GM21723 (cell line): ENCODE data around the gene NPFFR1.
"Not testable (repeated sequence)": the region's sequence is repeated elsewhere in the genome, so short reads cannot be mapped to it uniquely, and the experiment has no call there.

Source experiments
- ATAC-seq: cut with Tn5 transposase; IDR thresholded peaks from one replicate; pipeline ENCODE4 v1.9.1; 2021; ENCODE audit warnings: mild to moderate bottlenecking, moderate library complexity; ENCODE audit not compliant: unreplicated experiment

Gene NPFFR1

DNA sequence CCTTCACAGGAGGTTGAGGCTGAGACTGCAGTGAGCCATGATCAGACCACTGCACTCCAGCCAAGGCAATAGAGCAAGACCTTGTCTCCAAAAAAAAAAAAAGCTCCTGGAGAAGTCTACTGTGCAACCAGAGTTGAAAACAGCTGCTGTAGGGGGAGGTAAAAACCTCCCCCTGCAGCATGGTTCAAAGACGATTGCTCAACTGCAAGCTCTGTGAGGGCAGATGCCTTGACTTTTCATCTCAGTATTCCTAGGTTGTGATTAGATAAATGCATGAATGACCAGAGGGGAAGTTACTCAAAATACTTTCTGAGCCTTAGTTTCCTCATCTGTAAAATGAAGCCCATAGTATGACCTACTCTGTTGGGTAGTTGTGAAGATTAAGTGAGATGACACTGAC lies 25.6 kb downstream of the NPFFR1 start:
- no peak for ATAC-seq

GRCh38 chr10:70257816-70258215 lies 26.0 kb downstream of the NPFFR1 start:
- not testable (repeated sequence) for ATAC-seq

GRCh38 chr10:70256463-70256862 lies 27.3 kb downstream of the NPFFR1 start:
- no peak for ATAC-seq

GRCh38 chr10:70255329-70256299 lies 28.2 kb downstream of the NPFFR1 start:
- ATAC-seq, result no peak

GRCh38 chr10:70254778-70255328 lies 29.0 kb downstream of the NPFFR1 start:
- ATAC-seq, result no peak

- ATAC-seq, result no peak
These were observed 29.7 kb downstream of the NPFFR1 start for GRCh38 chr10:70253878-70254765.

DNA sequence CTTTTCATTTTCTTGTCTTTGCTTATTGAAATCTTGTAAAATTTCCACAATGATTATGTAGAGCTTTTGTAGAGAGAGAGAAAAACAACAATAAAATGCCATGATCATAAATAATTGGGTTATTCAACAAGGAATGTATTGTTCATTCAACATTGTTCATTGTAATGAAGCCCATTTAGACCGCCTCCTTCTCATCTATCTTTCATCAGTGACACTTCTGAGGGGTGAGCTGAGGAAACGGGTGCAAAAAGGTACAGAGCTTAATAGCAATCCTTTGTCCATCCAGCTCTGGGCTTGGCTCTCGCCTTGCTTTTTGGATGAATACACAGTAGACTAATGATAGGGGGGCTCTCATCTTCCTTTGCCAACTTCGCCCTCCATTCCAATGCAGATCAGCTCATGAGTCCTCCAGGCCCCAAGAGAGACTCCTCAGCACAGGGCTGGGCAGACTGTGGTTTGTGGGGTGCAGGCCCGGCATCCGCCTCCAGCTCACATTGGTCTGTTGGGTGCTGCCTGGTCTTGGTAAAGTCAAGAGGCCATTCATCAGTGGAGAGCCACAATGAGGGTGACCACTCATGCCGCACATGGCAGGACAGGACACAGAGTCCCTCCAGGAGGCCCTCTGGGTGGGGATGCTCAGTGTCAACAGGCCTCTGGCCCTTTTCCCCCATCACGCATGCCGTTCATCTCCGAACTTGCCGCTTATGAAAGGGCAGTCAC lies 32.7 kb downstream of the NPFFR1 start:
- no peak for ATAC-seq

DNA sequence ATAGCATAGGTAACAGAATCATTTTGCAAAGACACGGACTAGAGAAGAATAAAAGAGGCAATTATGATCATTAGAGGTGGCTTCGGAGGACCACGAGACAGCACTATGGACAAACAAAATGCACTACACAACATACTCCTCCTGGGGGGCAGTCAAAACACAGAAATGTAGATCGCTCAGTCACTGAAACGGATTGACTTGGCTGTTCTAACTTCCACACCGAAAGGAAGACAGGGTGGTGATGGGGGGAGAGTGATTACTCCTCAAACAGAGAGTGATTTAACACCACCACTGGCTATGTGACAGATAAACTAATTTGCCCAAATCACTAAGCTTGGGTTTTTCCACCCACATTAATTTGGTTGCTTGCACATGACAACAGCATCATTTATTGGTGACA lies 36.4 kb downstream of the NPFFR1 start:
- ATAC-seq, result no peak

DNA sequence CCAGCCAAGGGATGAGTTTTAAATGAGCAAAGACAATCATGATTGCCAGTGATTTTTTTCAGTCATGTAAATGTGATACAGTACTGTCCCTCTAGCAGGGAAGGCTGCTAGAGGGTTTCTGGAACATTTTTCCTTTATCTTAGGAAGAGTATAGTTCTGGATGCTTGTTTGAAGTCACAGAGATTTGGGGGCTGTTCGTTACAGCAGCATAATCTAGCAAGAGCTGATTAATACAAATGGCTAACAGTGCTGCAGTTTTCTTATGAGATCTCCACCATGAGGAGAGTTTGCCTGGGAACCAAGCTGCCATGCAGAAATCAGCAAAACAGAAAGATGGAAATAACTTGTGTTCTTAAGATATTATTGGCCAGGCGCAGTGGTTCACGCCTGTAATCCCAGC lies 42.7 kb downstream of the NPFFR1 start:
- ATAC-seq, result no peak

GRCh38 chr10:70239986-70240385 lies 43.8 kb downstream of the NPFFR1 start:
- not testable (repeated sequence) for ATAC-seq

DNA sequence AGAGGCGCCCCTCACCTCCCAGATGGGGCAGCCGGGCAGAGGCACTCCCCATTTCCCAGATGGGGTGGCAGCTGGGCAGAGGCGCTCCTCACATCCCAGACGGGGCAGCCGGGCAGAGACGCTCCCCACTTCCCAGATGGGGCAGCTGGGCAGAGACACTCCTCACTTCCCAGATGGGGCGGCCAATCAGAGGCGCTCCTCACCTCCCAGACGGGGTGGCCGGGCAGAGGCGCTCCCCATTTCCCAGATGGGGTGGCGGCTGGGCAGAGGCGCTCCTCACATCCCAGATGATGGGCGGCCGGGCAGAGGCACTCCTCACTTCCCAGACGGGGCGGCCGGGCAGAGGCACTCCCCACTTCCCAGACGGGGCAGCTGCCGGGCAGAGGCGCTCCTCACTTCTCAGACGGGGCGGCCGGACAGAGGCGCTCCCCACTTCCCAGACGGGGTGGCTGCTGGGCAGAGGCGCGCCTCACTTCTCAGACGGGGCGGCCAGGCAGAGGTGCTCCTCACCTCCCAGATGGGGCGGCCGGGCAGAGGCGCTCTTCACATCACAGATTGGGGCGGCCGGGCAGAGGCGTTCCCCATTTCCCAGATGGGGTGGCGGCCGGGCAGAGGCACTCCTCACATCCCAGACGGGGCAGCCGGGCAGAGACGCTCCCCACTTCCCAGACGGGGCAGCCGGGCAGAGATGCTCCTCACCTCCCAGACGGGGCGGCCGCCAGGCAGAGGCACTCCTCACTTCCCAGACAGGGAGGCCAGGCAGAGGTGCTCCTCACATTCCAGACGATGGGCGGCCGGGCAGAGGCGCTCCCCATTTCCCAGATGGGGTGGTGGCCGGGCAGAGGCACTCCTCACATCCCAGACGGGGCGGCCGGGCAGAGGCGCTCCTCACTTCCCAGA lies 44.5 kb downstream of the NPFFR1 start:
- not testable (repeated sequence) for ATAC-seq

DNA sequence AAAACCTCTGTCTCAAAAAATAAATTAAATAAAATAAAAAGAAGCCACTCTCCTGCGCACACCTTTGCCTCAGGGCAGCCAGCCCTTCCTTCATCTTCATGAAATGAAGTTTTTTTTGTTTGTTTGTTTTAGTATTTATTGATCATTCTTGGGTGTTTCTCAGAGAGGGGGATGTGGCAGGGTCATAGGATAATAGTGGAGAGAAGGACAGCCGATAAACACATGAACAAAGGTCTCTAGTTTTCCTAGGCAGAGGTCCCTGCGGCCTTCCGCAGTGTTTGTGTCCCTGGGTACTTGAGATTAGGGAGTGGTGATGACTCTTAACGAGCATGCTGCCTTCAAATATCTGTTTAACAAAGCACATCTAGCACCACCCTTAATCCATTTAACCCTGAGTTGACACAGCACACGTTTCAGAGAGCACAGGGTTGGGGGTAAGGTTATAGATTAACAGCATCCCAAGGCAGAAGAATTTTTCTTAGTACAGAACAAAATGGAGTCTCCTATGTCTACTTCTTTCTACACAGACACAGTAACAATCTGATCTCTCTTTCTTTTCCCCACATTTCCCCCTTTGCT lies 45.8 kb downstream of the NPFFR1 start:
- ATAC-seq, result not testable (repeated sequence)

GRCh38 chr10:70234668-70235447 lies 48.9 kb downstream of the NPFFR1 start:
- no peak for ATAC-seq

GRCh38 chr10:70233939-70234300 lies 49.9 kb downstream of the NPFFR1 start:
- no peak for ATAC-seq

DNA sequence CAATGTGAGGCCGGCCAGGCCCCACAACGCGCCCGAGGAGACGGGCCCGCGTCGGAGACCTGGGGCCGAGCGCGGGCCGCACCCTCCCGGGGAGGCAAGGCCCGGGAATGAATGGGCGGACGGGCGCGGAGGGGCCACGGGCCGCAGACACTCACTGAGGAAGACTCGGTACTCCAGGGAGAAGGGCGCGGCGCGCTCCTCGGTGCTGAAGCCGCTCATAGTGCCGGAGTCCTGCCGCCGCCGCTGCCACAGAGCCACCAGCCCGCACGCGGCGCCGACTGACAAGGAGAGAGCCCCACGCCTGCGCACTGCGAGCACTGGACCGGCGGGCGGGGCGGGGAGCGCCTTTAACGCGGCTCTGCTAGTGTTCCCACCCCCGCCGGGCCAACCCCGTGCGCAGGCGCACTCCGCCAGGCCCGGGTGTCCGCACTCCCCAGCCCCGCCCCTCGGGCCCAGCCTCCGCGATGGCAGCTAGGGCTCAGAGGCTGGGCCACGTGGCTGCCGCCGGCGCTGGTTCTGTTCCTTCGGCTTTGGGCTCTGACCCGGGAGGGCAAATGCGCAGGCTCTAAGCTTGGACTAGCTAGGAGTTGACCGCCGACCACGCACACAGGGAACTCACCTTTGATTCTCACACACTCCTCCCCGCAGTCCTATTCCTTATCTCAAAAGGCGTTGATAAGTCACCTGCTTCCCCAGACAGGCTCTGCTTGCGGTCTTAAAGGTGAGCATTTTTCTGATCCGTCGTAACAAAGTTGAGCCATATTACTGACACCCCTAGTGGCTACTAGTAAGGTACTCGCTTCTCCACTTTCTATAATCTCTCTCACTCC lies 50.5 kb downstream of the NPFFR1 start, which contains the start of gene PPA1:
TSS of gene PPA1 (minus strand) at position 321 of the 830 bp plus-strand sequence. CDS start at position 219, 102 bp downstream.
- peak; percentile 82 for ATAC-seq

DNA sequence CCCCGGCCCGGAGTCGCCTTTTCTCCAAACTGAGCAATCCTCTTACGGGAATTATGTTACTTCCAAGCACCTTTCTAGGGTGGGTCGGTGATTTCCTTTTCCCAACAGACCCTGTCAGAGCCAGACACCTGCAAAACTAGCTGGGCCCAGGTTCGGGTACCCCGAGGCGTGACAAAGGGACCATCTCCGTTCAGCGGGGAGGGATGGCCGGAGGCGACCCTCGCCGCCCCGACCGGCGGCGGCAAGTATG lies 51.0 kb downstream of the NPFFR1 start:
- ATAC-seq, result no peak

GRCh38 chr10:70232155-70232858 lies 51.5 kb downstream of the NPFFR1 start:
- ATAC-seq, result no peak
